ENCODE results near the gene CCDC51.

Gene CCDC51

DNA sequence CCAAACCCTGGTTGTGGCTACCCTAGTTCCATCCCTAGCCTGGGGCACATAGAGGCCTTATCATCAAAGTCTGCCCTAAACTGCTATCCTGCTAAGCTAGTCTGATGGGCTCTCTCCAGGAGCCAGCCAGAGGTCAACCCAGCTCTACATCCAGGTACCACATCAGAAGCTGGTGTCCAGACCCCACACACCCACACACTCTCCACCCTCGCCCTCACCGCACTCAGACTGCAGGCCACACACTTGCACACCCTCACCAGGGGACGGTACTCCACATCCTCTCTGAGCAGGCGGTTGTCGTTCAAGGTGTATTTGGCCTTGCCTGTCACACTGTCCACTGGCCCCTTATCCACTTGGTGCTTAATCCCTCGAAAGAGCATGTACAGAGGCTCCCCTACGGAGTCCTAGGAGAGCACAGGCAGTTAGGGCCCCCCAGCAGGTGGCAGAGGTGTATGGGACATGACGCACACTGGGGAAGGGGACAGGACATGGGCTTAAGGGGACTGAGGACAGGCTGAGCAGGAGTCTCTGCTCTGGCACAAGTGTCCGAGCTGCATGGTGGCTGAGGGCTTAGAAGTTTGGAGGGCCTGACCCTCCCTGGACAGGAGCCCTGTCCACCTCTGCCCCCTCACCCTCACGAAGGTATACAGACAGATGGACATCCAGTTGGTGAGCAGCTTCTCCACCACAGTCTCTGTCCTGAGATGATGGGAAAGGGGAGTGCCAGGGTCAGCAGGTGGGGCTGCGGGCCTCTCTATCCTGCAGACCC is 28.1 kb downstream of the CCDC51 start:
- H3K36me3 ChIP-seq (ENCODE audit: control insufficient read depth, insufficient read depth, low read length), result no peaks in the 10 kb centered on the region
- no peaks in the 10 kb centered on the region for H3K4me1 ChIP-seq
- no peak overlapping the region for H3K4me3 ChIP-seq (ENCODE audit: low read depth, low read length)
- TF ChIP-seq, protein P1, sequence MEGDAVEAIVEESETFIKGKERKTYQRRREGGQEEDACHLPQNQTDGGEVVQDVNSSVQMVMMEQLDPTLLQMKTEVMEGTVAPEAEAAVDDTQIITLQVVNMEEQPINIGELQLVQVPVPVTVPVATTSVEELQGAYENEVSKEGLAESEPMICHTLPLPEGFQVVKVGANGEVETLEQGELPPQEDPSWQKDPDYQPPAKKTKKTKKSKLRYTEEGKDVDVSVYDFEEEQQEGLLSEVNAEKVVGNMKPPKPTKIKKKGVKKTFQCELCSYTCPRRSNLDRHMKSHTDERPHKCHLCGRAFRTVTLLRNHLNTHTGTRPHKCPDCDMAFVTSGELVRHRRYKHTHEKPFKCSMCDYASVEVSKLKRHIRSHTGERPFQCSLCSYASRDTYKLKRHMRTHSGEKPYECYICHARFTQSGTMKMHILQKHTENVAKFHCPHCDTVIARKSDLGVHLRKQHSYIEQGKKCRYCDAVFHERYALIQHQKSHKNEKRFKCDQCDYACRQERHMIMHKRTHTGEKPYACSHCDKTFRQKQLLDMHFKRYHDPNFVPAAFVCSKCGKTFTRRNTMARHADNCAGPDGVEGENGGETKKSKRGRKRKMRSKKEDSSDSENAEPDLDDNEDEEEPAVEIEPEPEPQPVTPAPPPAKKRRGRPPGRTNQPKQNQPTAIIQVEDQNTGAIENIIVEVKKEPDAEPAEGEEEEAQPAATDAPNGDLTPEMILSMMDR (IDR thresholded peaks at IDR 0.05), result no peak
- no peak overlapping the region for H3K9ac ChIP-seq
- H3K27ac ChIP-seq, result no peak overlapping the region
- H3K27me3 ChIP-seq (ENCODE audit: control insufficient read depth, insufficient read depth, low read length), result no peaks in the 10 kb centered on the region
- H3K9me3 ChIP-seq (ENCODE audit: control insufficient read depth, low read length), result no peaks in the 10 kb centered on the region
- no peak overlapping the region for H2AFZ ChIP-seq
- no peak overlapping the region for H3K4me2 ChIP-seq (ENCODE audit: low read length)
- no peaks in the 10 kb centered on the region for H3K79me2 ChIP-seq

GRCh38 chr3:48411041-48411588 is 28.8 kb downstream of the CCDC51 start:
- Histone ChIP-seq H3K36me3 (ENCODE audit: control insufficient read depth, insufficient read depth, low read length) (no peaks in the 10 kb centered on the region), H3K27ac (no peak overlapping the region)
- TF ChIP-seq, protein P1 (IDR thresholded peaks at IDR 0.05), result no peak

DNA sequence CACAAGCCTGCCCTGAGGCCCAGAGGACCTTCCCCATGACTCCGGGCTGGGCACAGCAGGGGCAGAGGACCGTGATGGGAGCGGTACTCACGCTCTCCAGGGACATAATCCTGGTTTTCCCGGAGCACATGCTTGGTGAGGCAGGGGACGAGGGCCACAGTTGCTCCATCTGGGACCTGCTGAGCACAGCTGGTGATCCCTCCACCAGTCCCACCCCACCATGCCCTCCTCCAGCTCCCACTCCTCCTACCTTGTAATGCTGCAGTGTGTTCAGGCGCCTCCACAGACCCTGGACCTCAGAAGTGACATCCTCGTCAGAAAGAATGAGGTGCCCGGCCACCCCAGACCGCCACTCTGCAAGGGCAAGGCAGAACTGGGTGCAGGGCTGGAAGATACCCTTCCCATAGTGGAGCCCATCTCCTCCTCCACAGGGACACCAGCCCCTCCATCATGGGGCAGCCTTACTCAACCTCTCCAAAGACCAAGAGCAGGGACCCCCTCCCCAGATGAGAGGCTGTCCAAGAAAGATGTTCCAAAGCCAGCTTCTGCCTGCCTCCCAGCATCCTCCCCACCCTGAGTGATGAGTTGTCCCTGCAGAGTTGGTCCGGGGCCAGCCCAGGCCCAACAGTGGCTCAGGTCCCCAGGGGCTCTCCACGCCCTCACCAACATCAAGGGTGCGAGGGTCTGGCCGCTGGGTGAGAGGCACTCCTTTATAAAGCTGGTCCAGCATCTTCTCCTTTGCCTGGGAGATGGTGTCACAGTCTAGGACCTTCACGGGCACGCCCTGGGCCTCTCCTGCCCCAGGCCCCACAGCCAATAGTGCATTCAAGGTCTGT is 29.5 kb downstream of the CCDC51 start:
- H3K9me3 ChIP-seq (ENCODE audit: control insufficient read depth, low read length), result no peaks in the 10 kb centered on the region
- no peaks in the 10 kb centered on the region for H3K36me3 ChIP-seq (ENCODE audit: control insufficient read depth, insufficient read depth, low read length)
- no peak overlapping the region for H3K4me3 ChIP-seq (ENCODE audit: low read depth, low read length)
- no peak overlapping the region for H2AFZ ChIP-seq
- TF ChIP-seq, protein P1 (IDR thresholded peaks at IDR 0.05), result no peak
- H3K27ac ChIP-seq, result no peak overlapping the region
- no peaks in the 10 kb centered on the region for H3K4me1 ChIP-seq
- H3K4me2 ChIP-seq (ENCODE audit: low read length), result no peak overlapping the region
- no peak overlapping the region for H3K9ac ChIP-seq
- H3K27me3 ChIP-seq (ENCODE audit: control insufficient read depth, insufficient read depth, low read length), result no peaks in the 10 kb centered on the region
- no peaks in the 10 kb centered on the region for H3K79me2 ChIP-seq

More at GRCh38 chr3:48411041-48411588, 28.8 kb downstream of the CCDC51 start:
- Histone ChIP-seq H3K4me3 (ENCODE audit: low read depth, low read length) (no peak overlapping the region), H3K9me3 (ENCODE audit: control insufficient read depth, low read length) (no peaks in the 10 kb centered on the region), H3K27me3 (ENCODE audit: control insufficient read depth, insufficient read depth, low read length) (no peaks in the 10 kb centered on the region), H2AFZ (no peak overlapping the region), H3K4me1 (no peaks in the 10 kb centered on the region), H3K9ac (no peak overlapping the region), H3K79me2 (no peaks in the 10 kb centered on the region), H3K4me2 (ENCODE audit: low read length) (no peak overlapping the region)

DNA sequence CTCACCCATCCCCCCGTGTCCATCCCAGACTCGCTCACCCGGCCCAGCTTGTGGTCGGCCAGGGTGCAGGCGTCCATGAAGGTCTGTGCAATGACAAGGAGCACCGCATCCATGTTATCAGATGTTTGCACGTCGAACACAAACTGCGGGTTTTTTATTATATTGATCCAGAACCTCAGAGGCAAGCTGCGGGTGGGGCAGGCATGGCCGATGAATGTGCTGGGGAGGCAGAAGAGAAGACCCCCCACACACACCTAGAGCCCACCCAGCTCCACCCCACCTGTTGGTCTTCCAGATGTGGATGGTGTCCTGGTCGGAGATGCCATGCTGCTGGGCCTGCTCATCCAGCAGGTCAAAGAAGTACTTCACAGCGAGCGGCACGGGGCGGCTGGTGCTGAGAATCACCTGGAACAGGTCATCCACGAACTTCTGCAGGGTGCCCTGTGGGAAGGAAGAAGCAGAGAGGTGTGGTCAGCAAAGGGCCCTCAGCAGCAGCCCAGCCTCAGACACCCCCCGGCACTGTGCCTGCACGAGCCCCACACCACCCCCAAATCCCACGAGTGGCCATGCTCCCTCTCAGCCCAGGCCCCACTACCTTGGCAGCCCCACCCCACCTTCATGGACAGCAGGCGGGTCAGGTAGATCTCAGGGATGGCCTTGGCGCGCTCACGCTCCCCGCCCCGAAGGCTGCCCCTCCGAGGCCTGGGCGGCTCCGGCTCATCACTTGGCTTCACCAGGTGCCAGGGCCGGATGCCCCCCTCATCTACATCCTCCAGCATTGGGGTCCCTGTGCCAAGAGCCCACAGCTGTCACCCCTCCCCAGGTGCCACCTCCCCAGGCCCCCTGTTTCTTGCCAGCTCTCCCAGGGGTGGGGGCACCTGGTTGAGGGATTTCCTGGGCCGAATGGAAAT is 30.4 kb downstream of the CCDC51 start:
- no peaks in the 10 kb centered on the region for H3K9me3 ChIP-seq (ENCODE audit: control insufficient read depth, low read length)
- no peak overlapping the region for H3K4me3 ChIP-seq (ENCODE audit: low read depth, low read length)
- no peaks in the 10 kb centered on the region for H3K27me3 ChIP-seq (ENCODE audit: control insufficient read depth, insufficient read depth, low read length)
- no peaks in the 10 kb centered on the region for H3K4me1 ChIP-seq
- H3K79me2 ChIP-seq, result no peaks in the 10 kb centered on the region
- no peak overlapping the region for H3K9ac ChIP-seq
- H3K36me3 ChIP-seq (ENCODE audit: control insufficient read depth, insufficient read depth, low read length), result no peaks in the 10 kb centered on the region
- H3K27ac ChIP-seq, result no peak overlapping the region
- TF ChIP-seq, protein P1 (IDR thresholded peaks at IDR 0.05), result no peak
- no peak overlapping the region for H3K4me2 ChIP-seq (ENCODE audit: low read length)
- H2AFZ ChIP-seq, result no peak overlapping the region

Data from parathyroid adenoma (tissue), 2 donors.